Subcutaneous adipose tissue (tissue), 4 donors: ENCODE data around the gene SV2C. TPM values are rescaled to one million over a fixed set of nuclear protein-coding genes. Genes with fewer than 3 reads are reported as not detected.

Experiments used
- CTCF ChIP-seq: fragments of 450-650 bp; IDR thresholded peaks from one replicate; pipeline ENCODE4 v1.5.1; 2016; ENCODE audit warnings: low read depth, mild to moderate bottlenecking, control low read depth, antibody characterized with exemption, moderate library complexity
- total RNA-seq, 4 donors: library from RNA; depleted of rRNA; stranded (reverse); fragments of >200 nt; gene quantifications; one replicate each; pipeline ENCODE4 v1.1.0, GENCODE V29; 2016

Gene SV2C
- total RNA-seq, 4 donors from 2014 or later: under 0.01 to 0.17 (median under 0.01) TPM; not detected in 1

- no peak for TF ChIP-seq CTCF
These were observed 305.1 kb downstream of the SV2C start for GRCh38 chr5:76388236-76388635.

DNA sequence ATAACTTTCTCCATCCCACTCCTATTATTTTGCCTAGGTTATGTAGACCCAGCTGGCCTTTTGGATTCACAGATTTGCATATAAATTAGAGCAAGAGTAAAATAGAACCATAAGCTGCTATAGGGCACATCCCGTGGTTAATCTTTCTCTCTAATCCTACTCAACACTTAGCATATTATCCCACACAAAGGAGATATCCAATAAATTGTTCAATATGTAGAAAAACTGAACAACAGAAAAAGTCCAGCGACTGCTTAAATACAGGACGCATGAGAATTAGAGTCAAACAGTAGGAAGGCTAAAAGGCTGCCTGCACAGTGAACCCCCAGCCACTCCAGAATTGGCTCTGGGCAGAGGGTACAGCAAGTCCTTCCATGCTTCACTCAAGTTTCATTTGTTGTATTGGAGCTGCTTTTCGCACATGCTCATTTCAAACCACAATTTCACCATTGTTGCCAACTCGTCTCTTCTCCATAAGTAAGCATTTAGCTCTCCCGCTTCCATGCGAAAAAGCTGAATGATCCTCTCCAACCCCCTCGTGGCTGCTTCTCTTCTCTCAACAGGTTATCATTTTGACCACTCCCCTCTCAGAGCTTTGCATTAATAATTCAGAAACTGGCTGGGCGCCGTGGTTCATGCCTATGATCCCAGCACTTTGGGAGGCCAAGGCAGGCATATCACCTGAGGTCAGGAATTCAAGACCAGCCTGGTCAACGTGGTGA is 305.8 kb downstream of the SV2C start:
- no peak for TF ChIP-seq CTCF

DNA sequence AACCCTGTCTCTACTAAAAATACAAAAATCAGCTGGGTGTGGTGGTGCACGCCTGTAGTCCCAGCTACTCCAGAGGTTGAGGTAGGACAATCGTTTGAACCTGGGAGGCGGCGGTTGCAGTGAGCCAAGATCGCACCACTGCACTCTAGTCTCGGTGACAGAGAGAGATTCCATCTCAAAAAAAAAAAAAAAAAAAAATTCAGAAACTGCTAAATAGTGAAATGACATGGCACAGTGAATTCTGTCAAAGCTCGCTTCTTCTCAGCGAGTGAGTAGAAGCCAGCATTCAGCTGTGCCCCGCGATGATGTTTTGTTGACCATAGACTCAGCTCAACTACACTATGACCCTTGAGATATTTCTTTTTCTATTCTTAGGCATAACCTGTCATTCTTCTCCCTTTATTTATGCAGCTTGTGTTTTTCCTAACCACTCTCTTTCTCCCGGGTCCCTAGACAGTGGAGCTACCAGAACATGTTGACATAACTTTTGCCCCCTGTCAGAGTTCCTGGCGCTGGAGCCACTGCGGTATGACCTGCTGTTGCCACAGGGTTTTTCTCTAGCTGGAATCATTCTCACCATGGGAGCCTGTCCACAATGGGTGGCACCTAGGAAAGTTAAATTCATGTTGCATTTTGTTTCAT is 306.5 kb downstream of the SV2C start:
- no peak for TF ChIP-seq CTCF

GRCh38 chr5:76391014-76391413 is 307.8 kb downstream of the SV2C start:
- TF ChIP-seq CTCF: no peak

GRCh38 chr5:76393035-76393680 is 310.0 kb downstream of the SV2C start:
- no peak for TF ChIP-seq CTCF

DNA sequence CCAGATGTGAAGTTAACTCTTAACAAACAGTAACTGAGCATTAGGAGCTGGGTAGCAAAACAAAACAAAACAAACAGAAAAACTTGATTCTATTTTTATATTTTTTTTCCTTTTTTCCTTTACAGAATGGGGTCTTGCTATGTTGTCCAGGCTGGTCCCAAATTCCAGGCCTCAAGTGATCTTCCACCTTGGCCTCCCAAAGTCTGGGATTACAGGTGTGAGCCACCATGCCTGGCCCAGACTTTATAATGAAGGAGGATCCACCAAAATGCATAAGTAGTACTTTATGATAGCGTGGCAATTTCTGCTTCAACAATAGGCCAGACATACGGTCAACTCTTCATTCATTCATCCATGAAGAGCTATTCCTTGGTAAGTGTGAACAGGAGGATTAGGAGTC is 314.0 kb downstream of the SV2C start:
- no peak for TF ChIP-seq CTCF

GRCh38 chr5:76399268-76399667 is 316.1 kb downstream of the SV2C start:
- TF ChIP-seq CTCF: no peak
